ENCODE results near the gene LRRC74A.
"Not testable (repeated sequence)": the region's sequence is repeated elsewhere in the genome, so short reads cannot be mapped to it uniquely, and the experiment has no call there.

The LRRC74A gene

DNA sequence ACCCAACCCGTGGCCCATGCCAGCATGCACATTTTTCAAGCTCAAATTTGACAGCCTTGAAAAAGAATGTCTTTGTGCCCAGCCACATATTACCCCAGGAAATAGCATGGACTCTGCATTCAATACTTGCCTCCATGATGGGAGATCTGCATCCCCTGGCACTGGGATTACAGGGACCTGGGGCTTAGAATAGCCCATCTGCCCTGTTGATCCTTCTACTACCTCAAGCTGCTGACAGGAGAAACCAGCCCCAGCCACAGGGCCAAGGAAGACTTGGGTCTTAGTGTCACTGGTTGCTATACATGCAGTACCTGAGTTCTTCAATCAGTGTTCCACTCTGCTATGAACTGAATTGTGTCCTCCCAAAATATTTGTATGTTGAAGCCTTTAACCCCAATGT, 85.3 kb downstream of the LRRC74A start:
- DNase-seq (ENCODE audit: low spot score), result no peak
- Histone ChIP-seq H3K36me3 (ENCODE audit: low read depth) (no peaks in the 10 kb centered on the region), H3K4me1 (ENCODE audit: insufficient read depth, poor library complexity, severe bottlenecking) (peaks cover 13% of the 10 kb centered on the region), H3K9me3 (ENCODE audit: severe bottlenecking) (no peaks in the 10 kb centered on the region), H3K27me3 (ENCODE audit: insufficient read depth, poor library complexity, severe bottlenecking) (no peaks in the 10 kb centered on the region), H3K4me3 (ENCODE audit: severe bottlenecking) (no peak overlapping the region), H3K27ac (ENCODE audit: poor library complexity, severe bottlenecking) (no peak overlapping the region)
- TF ChIP-seq, protein P1, sequence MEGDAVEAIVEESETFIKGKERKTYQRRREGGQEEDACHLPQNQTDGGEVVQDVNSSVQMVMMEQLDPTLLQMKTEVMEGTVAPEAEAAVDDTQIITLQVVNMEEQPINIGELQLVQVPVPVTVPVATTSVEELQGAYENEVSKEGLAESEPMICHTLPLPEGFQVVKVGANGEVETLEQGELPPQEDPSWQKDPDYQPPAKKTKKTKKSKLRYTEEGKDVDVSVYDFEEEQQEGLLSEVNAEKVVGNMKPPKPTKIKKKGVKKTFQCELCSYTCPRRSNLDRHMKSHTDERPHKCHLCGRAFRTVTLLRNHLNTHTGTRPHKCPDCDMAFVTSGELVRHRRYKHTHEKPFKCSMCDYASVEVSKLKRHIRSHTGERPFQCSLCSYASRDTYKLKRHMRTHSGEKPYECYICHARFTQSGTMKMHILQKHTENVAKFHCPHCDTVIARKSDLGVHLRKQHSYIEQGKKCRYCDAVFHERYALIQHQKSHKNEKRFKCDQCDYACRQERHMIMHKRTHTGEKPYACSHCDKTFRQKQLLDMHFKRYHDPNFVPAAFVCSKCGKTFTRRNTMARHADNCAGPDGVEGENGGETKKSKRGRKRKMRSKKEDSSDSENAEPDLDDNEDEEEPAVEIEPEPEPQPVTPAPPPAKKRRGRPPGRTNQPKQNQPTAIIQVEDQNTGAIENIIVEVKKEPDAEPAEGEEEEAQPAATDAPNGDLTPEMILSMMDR (IDR thresholded peaks at IDR 0.05; ENCODE audit: poor library complexity, severe bottlenecking), result no peak
- ATAC-seq (ENCODE audit: low read depth), result no peak

DNA sequence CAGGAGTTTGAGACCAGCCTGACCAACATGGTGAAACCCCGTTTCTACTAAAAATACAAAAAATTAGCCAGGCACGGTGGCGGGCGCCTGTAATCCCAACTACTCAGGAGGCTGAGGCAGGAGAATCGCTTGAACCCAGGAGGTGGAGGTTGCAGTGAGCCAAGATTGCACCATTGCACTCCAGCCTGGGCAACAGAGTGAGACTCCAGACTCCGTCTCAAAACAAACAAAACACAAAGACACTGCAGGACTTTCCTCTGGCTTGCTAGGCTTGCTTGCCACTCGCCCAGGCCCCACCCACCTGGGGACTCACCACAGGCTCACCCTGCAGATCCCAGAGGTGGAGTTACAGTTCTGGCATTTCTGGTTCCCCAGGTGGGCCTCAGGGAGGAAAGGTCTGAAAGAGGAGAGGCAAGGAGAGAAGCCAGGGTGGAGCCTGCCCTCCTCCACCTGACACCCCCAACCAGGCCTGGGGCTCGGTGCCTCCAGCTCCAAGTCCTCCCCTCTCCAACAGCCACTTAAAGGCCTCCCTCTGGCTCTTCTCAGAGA, 88.4 kb downstream of the LRRC74A start:
- Histone ChIP-seq H3K4me1 (ENCODE audit: insufficient read depth, poor library complexity, severe bottlenecking) (peaks cover 31% of the 10 kb centered on the region), H3K27ac (ENCODE audit: poor library complexity, severe bottlenecking) (peak overlapping the region; percentile 16)
- not testable (repeated sequence) for H3K9me3 ChIP-seq (ENCODE audit: severe bottlenecking); H3K27me3 ChIP-seq (ENCODE audit: insufficient read depth, poor library complexity, severe bottlenecking); H3K36me3 ChIP-seq (ENCODE audit: low read depth); DNase-seq (ENCODE audit: low spot score); ATAC-seq (ENCODE audit: low read depth); H3K4me3 ChIP-seq (ENCODE audit: severe bottlenecking)

DNA sequence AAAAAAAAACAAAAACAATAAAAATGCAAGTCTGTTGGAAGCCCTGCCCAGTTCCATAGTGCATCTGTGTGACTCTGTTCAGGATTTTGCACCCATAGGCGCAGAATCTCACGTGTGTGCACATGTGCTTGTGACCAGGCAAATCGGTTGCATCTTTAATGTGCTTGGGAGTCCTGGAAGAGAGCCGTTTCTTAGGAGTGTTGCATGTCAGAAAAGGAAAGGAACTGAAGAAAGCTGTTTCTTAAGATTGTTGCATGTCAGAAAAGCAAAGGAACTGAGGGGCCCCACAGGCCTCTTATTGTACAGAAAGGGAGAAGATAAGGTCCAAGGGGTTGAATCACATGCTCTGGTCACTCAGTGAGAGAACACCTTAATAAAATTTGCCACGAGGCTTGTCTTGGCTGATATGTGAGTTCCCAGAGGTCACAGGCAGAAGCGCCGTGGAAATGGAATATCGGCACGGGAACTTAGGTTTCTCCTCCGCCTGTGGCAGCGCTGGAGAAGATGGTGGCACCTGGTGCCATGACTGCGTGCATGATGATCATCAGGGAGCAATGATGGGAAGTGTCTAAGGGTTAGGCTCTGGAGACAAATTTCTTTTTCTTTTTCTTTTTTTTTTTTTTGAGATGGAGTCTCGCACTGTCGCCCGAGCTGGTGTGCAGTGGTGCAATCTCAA, 90.0 kb downstream of the LRRC74A start:
- Histone ChIP-seq H3K36me3 (ENCODE audit: low read depth) (no peaks in the 10 kb centered on the region), H3K9me3 (ENCODE audit: severe bottlenecking) (no peaks in the 10 kb centered on the region), H3K27me3 (ENCODE audit: insufficient read depth, poor library complexity, severe bottlenecking) (no peaks in the 10 kb centered on the region), H3K27ac (ENCODE audit: poor library complexity, severe bottlenecking) (no peak overlapping the region), H3K4me1 (ENCODE audit: insufficient read depth, poor library complexity, severe bottlenecking) (peaks cover 39% of the 10 kb centered on the region), H3K4me3 (ENCODE audit: severe bottlenecking) (no peak overlapping the region)
- ATAC-seq (ENCODE audit: low read depth) (no peak), DNase-seq (ENCODE audit: low spot score) (no peak)
- TF ChIP-seq, protein P1 (IDR thresholded peaks at IDR 0.05; ENCODE audit: poor library complexity, severe bottlenecking), result no peak

DNA sequence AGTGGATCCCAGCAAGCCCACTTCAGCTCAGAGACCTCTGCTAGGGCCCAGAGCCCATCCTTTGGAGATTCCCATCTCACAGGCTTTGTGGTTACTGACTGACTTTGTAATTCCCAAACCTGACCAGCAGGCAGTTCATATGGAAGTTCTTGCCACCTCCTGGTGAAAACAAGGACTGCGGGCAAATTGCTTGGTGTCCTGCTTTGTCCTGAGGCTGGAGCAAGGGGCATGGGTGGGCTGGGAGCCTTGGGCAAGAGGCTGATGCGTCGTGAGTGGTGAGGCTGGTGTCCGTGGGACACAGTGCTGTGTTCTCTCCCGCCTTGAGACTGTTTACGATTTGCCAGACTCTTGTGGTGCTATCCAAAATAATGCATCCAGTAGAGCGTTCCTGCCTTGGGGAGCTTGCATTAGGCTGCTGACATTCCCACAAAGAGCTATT, 91.0 kb downstream of the LRRC74A start:
- TF ChIP-seq, protein P1 (IDR thresholded peaks at IDR 0.05; ENCODE audit: poor library complexity, severe bottlenecking), result peak; percentile 75
- H3K4me1 ChIP-seq (ENCODE audit: insufficient read depth, poor library complexity, severe bottlenecking), result peaks cover 39% of the 10 kb centered on the region
- ATAC-seq (ENCODE audit: low read depth), result peak; percentile 16; the same call in 1 of the 3 replicates

DNA sequence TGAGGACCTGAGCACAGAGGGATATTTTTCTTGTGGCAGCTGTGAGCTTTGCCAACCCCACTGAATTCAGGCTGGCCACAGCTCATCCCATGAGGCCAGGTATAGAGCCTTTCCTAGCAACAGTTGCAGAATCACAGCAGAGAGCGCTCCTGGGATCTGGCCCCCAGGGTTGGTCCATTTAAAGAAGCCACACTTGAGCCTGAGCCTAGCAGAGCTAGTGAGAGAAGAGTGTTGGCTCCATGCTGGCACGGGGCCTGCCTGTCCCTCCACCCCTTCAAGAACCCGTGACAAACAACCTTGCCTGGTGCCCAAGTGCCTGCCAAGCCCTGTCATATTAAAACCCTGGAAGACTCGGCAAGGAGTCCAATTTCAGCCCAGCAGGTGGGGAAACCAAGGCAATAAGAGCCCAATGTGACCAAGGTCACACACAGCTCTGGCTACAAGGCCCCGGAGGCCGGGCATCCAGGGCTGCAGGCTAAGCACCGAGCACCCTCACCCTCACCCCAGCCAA, 91.6 kb downstream of the LRRC74A start:
- TF ChIP-seq, protein P1 (IDR thresholded peaks at IDR 0.05; ENCODE audit: poor library complexity, severe bottlenecking), result no peak
- ATAC-seq (ENCODE audit: low read depth) (no peak), DNase-seq (ENCODE audit: low spot score) (no peak)
- no peaks in the 10 kb centered on the region for H3K9me3 ChIP-seq (ENCODE audit: severe bottlenecking)
- peak overlapping the region; percentile 99 for H3K27ac ChIP-seq (ENCODE audit: poor library complexity, severe bottlenecking)
- H3K4me3 ChIP-seq (ENCODE audit: severe bottlenecking), result no peak overlapping the region
- no peaks in the 10 kb centered on the region for H3K27me3 ChIP-seq (ENCODE audit: insufficient read depth, poor library complexity, severe bottlenecking)
- H3K36me3 ChIP-seq (ENCODE audit: low read depth), result no peaks in the 10 kb centered on the region
- peaks cover 39% of the 10 kb centered on the region for H3K4me1 ChIP-seq (ENCODE audit: insufficient read depth, poor library complexity, severe bottlenecking)

More for the DNA sequence above, 91.0 kb downstream of the LRRC74A start:
- Histone ChIP-seq H3K4me3 (ENCODE audit: severe bottlenecking) (no peak overlapping the region), H3K36me3 (ENCODE audit: low read depth) (no peaks in the 10 kb centered on the region), H3K27me3 (ENCODE audit: insufficient read depth, poor library complexity, severe bottlenecking) (no peaks in the 10 kb centered on the region), H3K27ac (ENCODE audit: poor library complexity, severe bottlenecking) (peak overlapping the region; percentile 99), H3K9me3 (ENCODE audit: severe bottlenecking) (no peaks in the 10 kb centered on the region)
- no peak for DNase-seq (ENCODE audit: low spot score)

All from RWPE2 (cell line).